HepG2 (cell line): ENCODE data around the gene CTU2. TPM values are rescaled to one million over a fixed set of nuclear protein-coding genes. Genes with fewer than 3 reads are reported as not detected.
A peak's percentile ranks its signal among the peaks of the same experiment; 100 is the strongest.

ENCODE experiments used
- AGO2 ChIP-seq: fragments of 200-400 bp; formaldehyde crosslinking; optimal IDR thresholded peaks from 2 replicates; pipeline ENCODE3; 2017; ENCODE audit warnings: mild to moderate bottlenecking, low read depth, low read length, moderate library complexity
- CCAR2 ChIP-seq: fragments of 200-400 bp; formaldehyde crosslinking; optimal IDR thresholded peaks from 2 replicates; pipeline ENCODE3; 2018; ENCODE audit warnings: low read depth, mild to moderate bottlenecking, low read length, moderate library complexity
- FOXC1 ChIP-seq: sonication (generic); formaldehyde crosslinking; IDR thresholded peaks from 2 replicates; pipeline ENCODE4 v1.8.0; 2022; ENCODE audit warnings: mild to moderate bottlenecking, missing genetic modification reagents, borderline replicate concordance
- HIC2 ChIP-seq: sonication (generic); formaldehyde crosslinking; IDR thresholded peaks from 2 replicates; pipeline ENCODE4 v1.9.0; 2022; ENCODE audit warnings: low read depth, missing genetic modification reagents
- HMGA1 ChIP-seq: sonication (generic); formaldehyde crosslinking; conservative IDR thresholded peaks from 2 replicates; pipeline ENCODE4 v1.4.0; 2020; ENCODE audit warnings: missing genetic modification reagents
- HOXD1 ChIP-seq: sonication (generic); formaldehyde crosslinking; IDR thresholded peaks from 2 replicates; pipeline ENCODE4 v1.5.0; 2020; ENCODE audit warnings: missing genetic modification reagents
- MAFK ChIP-seq, 2 experiments: IDR thresholded peaks in 1 of 2; conservative IDR thresholded peaks in 1 of 2; 2 replicates each; pipeline ENCODE4 v1.6.1; 2011; ENCODE audit warnings: improper control_type of control experiment in 2 of 2, low read length in 2 of 2
- MTA3 ChIP-seq: sonication (generic); formaldehyde crosslinking; IDR thresholded peaks from 2 replicates; pipeline ENCODE4 v1.4.0; 2020; ENCODE audit warnings: missing genetic modification reagents
- MXI1 ChIP-seq: IDR thresholded peaks from 3 replicates; pipeline ENCODE4 v1.6.1; 2012; ENCODE audit warnings: low read depth, low read length, inconsistent platforms, borderline replicate concordance
- NCOR1 ChIP-seq: fragments of 200-600 bp; sonication (generic); IDR thresholded peaks from 2 replicates; pipeline ENCODE4 v1.7.0; 2017; ENCODE audit warnings: antibody characterized with exemption, low read length, borderline replicate concordance
- POLR2A ChIP-seq, 2 experiments: IDR thresholded peaks; 2 replicates each; pipeline ENCODE4 v1.6.1; 2011; ENCODE audit warnings: low read depth in 2 of 2, low read length in 2 of 2, mild to moderate bottlenecking in 1 of 2, moderate library complexity in 1 of 2; ENCODE audit not compliant: insufficient read depth in 1 of 2
- PPARG ChIP-seq: conservative IDR thresholded peaks from 2 replicates; pipeline ENCODE4 v1.6.1; 2016; ENCODE audit warnings: missing biosample characterization, missing genetic modification reagents
- PREB ChIP-seq: sonication (generic); formaldehyde crosslinking; IDR thresholded peaks from 2 replicates; pipeline ENCODE4 v1.4.0; 2020; ENCODE audit warnings: missing genetic modification reagents
- RXRA ChIP-seq: sonication (generic); formaldehyde crosslinking; IDR thresholded peaks from 2 replicates; pipeline ENCODE4 v1.5.1; 2020; ENCODE audit warnings: missing genetic modification reagents
- SRF ChIP-seq: IDR thresholded peaks from 2 replicates; pipeline ENCODE4 v1.6.1; 2011; ENCODE audit warnings: mild to moderate bottlenecking, low read depth, low read length, moderate library complexity
- ZMAT3 ChIP-seq: sonication (generic); formaldehyde crosslinking; conservative IDR thresholded peaks from 2 replicates; pipeline ENCODE4 v1.7.0; 2021; ENCODE audit warnings: missing genetic modification reagents
- ZNF136 ChIP-seq: sonication (generic); formaldehyde crosslinking; IDR thresholded peaks from 2 replicates; pipeline ENCODE4 v1.8.1; 2022; ENCODE audit warnings: low read depth, mild to moderate bottlenecking, moderate library complexity, missing genetic modification reagents
- ZNF225 ChIP-seq: sonication (generic); formaldehyde crosslinking; IDR thresholded peaks from 2 replicates; pipeline ENCODE4 v1.4.0; 2020; ENCODE audit warnings: mild to moderate bottlenecking, missing genetic modification reagents
- ZNF282 ChIP-seq: fragments of 450-650 bp; IDR thresholded peaks from 2 replicates; pipeline ENCODE4 v1.6.1; 2018; ENCODE audit not compliant: partially characterized antibody
- ZNF296 ChIP-seq: sonication (generic); formaldehyde crosslinking; conservative IDR thresholded peaks from 2 replicates; pipeline ENCODE4 v1.5.0; 2020; ENCODE audit warnings: mild to moderate bottlenecking, missing genetic modification reagents
- ZNF34 ChIP-seq: sonication (generic); formaldehyde crosslinking; IDR thresholded peaks from 2 replicates; pipeline ENCODE4 v1.4.0; 2020; ENCODE audit warnings: mild to moderate bottlenecking, missing genetic modification reagents, borderline replicate concordance
- ZNF343 ChIP-seq: sonication (generic); formaldehyde crosslinking; IDR thresholded peaks from 2 replicates; pipeline ENCODE4 v1.4.0; 2020; ENCODE audit warnings: mild to moderate bottlenecking, missing genetic modification reagents
- ZNF383 ChIP-seq: sonication (generic); formaldehyde crosslinking; IDR thresholded peaks from 2 replicates; pipeline ENCODE4 v1.4.0; 2020; ENCODE audit warnings: missing genetic modification reagents, mild to moderate bottlenecking, borderline replicate concordance
- ZNF414 ChIP-seq: sonication (generic); formaldehyde crosslinking; IDR thresholded peaks from 2 replicates; pipeline ENCODE4 v1.5.0; 2020; ENCODE audit warnings: missing genetic modification reagents
- ZNF766 ChIP-seq: sonication (generic); formaldehyde crosslinking; IDR thresholded peaks from 2 replicates; pipeline ENCODE4 v1.5.0; 2020; ENCODE audit warnings: missing genetic modification reagents, borderline replicate concordance
- ZNF792 ChIP-seq: IDR thresholded peaks from 2 replicates; pipeline ENCODE4 v1.6.1; 2016
- ZNF839 ChIP-seq: sonication (generic); formaldehyde crosslinking; IDR thresholded peaks from 2 replicates; pipeline ENCODE4 v1.4.0; 2020; ENCODE audit warnings: missing genetic modification reagents, mild to moderate bottlenecking, borderline replicate concordance
- ZNF841 ChIP-seq: sonication (generic); formaldehyde crosslinking; IDR thresholded peaks from 2 replicates; pipeline ENCODE4 v1.8.1; 2023; ENCODE audit warnings: missing genetic modification reagents, borderline replicate concordance
- polyA plus RNA-seq, 8 experiments: library from polyadenylated mRNA; depleted of rRNA in 3 of 8; stranded (reverse) in 7 of 8; unstranded in 1 of 8; fragments of >200 nt; fragmentation: Illumina TruSeq in 4 of 8; extraction: Trizol in 4 of 8; gene quantifications; 2 replicates each; pipeline versions ENCODE4 v1.2.1 to v1.2.3, GENCODE V29; 2011 to 2016; ENCODE audit warnings: low read depth in 4 of 8, missing spikeins in 1 of 8, mixed read lengths in 1 of 8; ENCODE audit not compliant: insufficient read depth in 1 of 8
- total RNA-seq, 5 experiments: library from RNA; depleted of rRNA; stranded (reverse); fragments of >200 nt; fragmentation: Illumina TruSeq; extraction: Trizol; gene quantifications; 2 replicates each; pipeline ENCODE4 v1.2.3, GENCODE V29; 2016; ENCODE audit warnings: low read depth in 1 of 5

The CTU2 gene
- total and polyA plus RNA-seq, 2 of the 13 experiments (the other 11 are each of a cell fraction or from before 2014, with no cell fraction given), result 13.3 to 21.9 TPM

GRCh38 chr16:88662843-88663606, 43.3 kb upstream of the CTU2 start, which contains the start of gene MVD (continued):
- TF ChIP-seq CCAR2 (no peak), ZNF343 (peak; percentile 90; the same call in 1 of the 2 replicates), ZMAT3 (CRISPR knock-in tag) (peak; percentile 55), HOXD1 (CRISPR knock-in tag) (no peak), PPARG (CRISPR knock-in tag) (peak; percentile 60; the same call in 1 of the 2 replicates), FOXC1 (CRISPR knock-in tag) (0 out of 2 replicates have a peak, but pooled peaks have one; percentile 88), ZNF383 (0 out of 2 replicates have a peak, but pooled peaks have one; percentile 46), ZNF296 (no peak), MTA3 (CRISPR knock-in tag) (no peak), HIC2 (CRISPR knock-in tag) (0 out of 2 replicates have a peak, but pooled peaks have one; percentile 47), MXI1 (peak; percentile 88; the same call in 2 of the 3 replicates), HMGA1 (CRISPR knock-in tag) (no peak), ZNF414 (CRISPR knock-in tag) (peak; percentile 94), ZNF766 (peak; percentile 85; the same call in 1 of the 2 replicates), ZNF792 (CRISPR knock-in tag) (peak; percentile 77; the same call in 1 of the 2 replicates), AGO2 (peak; percentile 85), MAFK (conservative IDR thresholded peaks at IDR 0.05 in 1 of 2, IDR thresholded peaks at IDR 0.05 in 1 of 2; ENCODE audit: low read length in 2 of 2) (no peak), ZNF282 (no peak), NCOR1 (peak; percentile 15; the same call in 1 of the 2 replicates), ZNF841 (CRISPR knock-in tag) (0 out of 2 replicates have a peak, but pooled peaks have one; percentile 51), ZNF34 (CRISPR knock-in tag) (peak; percentile 91; the same call in 1 of the 2 replicates), ZNF839 (CRISPR knock-in tag) (peak; percentile 62; the same call in 1 of the 2 replicates), ZNF136 (CRISPR knock-in tag) (peak; percentile 98), ZNF225 (CRISPR knock-in tag) (peak; percentile 88; the same call in 1 of the 2 replicates), RXRA (CRISPR knock-in tag) (peak; percentile 92), POLR2A (IDR thresholded peaks at IDR 0.05; ENCODE audit: insufficient read depth in 1 of 2, low read depth in 2 of 2, low read length in 2 of 2) (peak; percentile 97 to 98), PREB (no peak), SRF (no peak)
